Activated CD4-positive, alpha-beta T cell treated with anti-CD3 and anti-CD28 coated beads for 48 hours (primary cell): ENCODE data around the gene SCAI.
"Not testable (repeated sequence)": the region's sequence is repeated elsewhere in the genome, so short reads cannot be mapped to it uniquely, and the experiment has no call there.

Experiments used
- DNase-seq: peaks from one replicate; pipeline ENCODE4 v3.0.0-alpha.2; 2020

The SCAI gene

DNA sequence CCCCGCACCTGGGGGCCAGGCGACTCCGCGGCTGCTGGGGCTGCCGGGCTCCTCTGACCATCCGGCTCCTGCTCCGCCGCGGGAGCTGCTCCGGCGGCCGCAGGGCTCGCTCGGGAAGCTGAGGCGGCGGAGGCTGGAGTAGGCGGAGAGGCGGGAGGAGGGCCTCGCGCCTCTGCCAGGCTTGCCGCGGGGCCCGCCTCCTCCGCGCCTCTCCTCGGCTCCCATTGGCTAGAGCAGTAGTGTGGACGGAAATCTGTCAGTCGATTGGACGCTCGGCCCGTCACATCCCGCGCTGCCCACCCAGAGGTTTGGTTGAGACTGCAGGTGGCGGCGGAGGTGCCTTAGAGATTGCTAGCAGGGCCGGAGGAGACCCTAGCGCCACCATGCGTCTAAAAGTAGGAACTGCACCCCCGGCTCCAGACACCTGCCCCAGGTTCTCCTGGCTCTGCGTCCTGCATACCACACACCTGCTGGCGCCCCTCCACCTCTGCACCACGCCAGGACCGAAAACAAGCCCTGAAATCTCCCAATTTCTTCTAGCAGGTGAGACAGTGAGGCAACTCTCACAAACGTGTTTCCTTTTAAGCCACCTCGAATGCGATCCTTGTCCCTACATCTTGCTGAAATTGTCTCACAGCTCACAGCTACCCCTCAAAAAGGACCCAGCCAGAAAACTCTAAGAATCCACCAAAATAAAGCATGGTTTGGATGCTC is at the start of gene SCAI:
Gene SCAI, minus strand, starts transcription at position 152 of the 714 bp plus-strand sequence. Its CDS starts 91 bp downstream, at position 61.
- peak; percentile 99 for DNase-seq

GRCh38 chr9:125190361-125190801 is 47.1 kb upstream of the SCAI start:
- DNase-seq = peak; percentile 39

GRCh38 chr9:125189361-125190289 is 46.3 kb upstream of the SCAI start, which contains the start of gene PPP6C:
PPP6C (minus strand) TSS chr9:125189803; CDS start chr9:125189718, 85 bp downstream.
- peak; percentile 99 for DNase-seq

- peak; percentile 53 for DNase-seq
These were observed 45.7 kb upstream of the SCAI start for GRCh38 chr9:125189011-125189360.

DNA sequence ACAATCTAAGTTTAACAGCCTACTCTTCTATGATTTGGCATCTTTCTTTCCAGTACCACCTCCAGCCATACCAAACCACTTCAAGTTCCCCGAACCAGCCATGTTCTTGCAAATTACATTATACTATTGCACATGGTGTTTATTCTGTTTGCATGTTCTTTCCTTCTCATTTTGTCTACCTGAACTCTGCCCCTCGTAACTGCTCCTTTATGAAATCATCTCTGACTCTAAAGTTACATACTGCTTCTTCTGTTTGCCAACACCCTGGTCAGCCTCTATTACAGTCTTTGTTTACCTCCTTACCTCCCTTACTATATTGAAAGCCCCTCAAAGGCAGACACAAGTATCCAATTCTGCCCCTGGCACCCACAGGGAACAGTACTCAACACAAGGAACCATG is 40.2 kb upstream of the SCAI start:
- no peak for DNase-seq

DNA sequence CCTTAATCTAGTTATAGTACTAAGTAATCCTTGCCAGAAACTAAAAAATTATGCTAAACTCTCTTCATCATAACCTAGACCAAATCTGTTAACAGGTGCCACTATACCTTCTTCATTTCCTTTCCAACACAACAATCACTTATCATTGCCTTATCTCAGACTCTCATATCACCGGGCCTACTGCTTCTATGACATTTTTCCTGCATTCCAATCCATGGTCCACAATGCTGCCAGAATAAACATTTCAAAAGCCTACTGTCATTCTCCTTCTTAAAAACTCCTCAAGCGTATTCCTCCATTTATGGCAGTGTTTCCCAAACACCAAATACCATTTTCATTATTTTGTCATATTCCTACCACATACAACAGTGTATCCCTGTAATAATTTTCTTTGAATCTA is 39.7 kb upstream of the SCAI start:
- DNase-seq = no peak

- DNase-seq = not testable (repeated sequence)
These were observed 38.4 kb upstream of the SCAI start for GRCh38 chr9:125181756-125182155.

- DNase-seq = no peak
These were observed 37.5 kb upstream of the SCAI start for GRCh38 chr9:125180876-125181275.

DNA sequence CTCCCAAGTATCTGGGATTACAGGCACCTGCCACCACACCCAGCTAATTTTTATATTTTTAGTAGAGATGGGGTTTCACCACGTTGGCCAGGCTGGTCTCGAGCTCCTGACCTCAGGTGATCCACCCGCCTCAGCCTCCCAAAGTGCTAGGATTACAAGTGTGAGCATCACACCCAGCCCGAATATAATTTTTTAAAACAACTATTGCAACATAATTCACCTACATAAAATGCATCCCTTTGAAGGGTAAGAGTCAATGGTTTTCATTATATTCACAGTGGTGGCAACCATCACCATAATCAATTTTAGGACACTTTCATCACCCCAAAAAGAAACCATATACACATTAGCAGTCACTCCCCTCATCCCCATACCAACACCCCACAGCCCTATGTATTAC is 36.4 kb upstream of the SCAI start:
- DNase-seq = not testable (repeated sequence)

GRCh38 chr9:125177888-125178287 is 34.6 kb upstream of the SCAI start:
- no peak for DNase-seq

DNA sequence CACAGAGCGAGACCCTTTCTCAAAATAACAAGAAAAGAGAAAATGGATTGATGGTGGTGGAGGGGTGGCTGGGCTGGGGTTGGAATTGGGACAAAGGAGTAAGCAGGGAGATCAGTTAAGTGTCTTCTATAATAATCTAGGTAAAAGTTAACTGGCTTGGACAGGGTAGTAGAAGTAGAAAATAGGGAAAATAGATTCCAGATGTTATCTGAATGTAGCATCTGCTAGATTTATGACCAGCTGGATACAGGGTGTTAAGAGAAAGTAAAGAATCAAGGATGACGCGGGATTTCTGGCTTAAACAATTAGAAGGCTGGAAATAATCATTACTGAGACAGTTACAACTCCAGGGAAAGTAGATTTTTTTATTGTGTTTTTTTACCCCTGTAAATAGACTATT is 33.3 kb upstream of the SCAI start:
- no peak for DNase-seq

DNA sequence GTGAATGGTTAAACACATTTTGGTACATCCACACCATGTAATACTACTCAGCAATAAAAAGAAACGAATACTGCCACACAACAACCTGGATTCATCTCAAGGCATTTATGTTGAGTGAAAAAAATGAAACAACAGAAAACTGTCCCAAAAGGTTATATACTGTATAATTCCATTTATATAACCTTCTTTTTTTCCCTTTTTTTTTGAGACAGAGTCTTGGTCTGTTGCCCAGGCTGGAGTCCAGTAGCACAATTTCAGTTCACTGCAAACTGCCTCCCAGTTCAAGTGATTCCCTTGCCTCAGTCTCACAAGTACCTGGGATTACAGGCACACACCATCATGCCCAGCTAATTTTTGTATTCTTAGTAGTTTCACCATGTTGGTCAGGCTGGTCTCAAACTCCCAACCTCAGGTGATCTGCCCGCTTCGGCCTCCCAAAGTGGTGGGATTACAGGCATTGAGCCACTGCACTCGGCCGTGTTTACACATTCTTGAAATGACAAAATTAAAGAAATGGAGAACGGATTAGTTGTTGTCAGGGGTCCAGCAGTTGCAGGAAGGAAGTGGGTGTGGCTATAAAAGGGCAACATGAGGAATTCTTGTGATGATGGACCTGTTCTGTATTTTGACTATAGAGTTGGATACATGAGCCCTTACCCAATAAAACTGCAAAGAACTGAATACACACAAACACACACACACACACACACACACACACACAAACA is 28.9 kb upstream of the SCAI start:
- no peak for DNase-seq

GRCh38 chr9:125169895-125170294 is 26.6 kb upstream of the SCAI start:
- no peak for DNase-seq

DNA sequence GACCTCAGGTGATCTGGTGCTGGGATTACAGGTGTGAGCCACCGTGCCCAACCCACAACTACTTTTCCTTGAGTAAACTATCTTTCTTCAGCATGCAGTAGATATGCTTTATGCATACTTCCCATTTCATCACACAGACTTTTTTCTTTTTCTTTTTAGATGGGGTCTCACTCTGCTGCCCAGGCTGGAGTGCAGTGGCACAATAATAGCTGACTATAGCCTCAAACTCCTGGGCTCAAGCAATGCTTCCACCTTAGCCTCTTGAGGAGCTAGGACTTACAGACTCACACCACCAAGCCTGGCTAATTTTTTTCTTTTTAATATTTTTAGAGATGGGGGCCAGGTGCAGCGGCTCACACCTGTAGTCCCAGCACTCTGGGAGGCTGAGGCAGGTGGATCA is 23.4 kb upstream of the SCAI start:
- no peak for DNase-seq

- not testable (repeated sequence) for DNase-seq
These were observed 19.6 kb upstream of the SCAI start for GRCh38 chr9:125162891-125163290.

DNA sequence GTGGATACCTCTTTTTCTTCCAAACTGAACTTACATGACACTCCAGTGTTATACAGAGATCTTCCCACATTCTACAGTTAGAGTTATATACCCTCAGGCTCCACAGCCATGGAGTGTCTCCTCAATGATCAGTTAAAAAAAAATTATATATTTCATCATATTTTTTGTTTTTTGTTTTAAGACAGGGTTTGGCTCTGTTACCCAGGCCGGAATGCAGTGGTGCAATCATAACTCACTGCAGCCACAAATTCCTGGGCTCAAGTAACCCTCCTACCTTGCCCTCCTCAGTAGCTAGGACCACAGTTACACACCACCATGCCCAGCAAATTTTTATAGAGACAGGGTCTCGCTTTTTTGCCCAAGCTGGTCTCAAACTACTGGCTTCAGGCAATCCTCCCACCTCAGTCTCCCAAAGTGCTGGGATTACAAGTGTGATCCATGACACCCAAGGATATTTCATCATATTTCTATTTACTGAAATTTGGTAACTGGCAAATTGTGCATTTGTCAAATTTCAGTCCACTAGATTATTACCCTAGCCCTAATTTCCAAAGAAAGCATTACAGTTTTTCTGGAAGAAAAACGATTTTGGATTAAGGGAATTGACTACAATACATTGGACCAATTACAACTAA is 18.1 kb upstream of the SCAI start:
- no peak for DNase-seq

DNA sequence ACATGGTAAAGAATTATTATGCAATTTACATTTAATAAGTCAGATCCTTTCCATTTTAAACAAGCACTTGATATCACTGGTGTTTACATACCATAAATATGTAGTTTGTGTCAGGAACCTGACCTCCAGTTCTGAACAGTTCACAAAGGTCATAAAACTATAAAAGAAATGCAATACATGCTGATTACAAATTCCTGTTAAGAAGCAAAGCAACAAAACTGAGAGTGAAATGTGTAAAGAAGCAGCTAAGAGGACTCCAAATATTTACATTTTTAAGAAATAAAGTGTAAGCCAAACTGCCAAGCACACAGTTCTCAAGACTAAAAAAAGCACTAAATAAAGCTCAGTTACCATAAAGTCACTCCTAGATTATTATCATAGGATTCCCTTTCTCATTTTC is 17.4 kb upstream of the SCAI start:
- DNase-seq = no peak

GRCh38 chr9:125156551-125156950 is 13.2 kb upstream of the SCAI start:
- DNase-seq = no peak

GRCh38 chr9:125153712-125154367 is 10.5 kb upstream of the SCAI start:
- no peak for DNase-seq

- DNase-seq = no peak
These were observed 8.4 kb upstream of the SCAI start for GRCh38 chr9:125151730-125152129.

GRCh38 chr9:125150349-125151245 is 7.3 kb upstream of the SCAI start:
- DNase-seq = no peak
